OCI-LY1 (cell line): ENCODE results near the gene EXPH5.

Experiments used
- EZH2 ChIP-seq: fragments of 200-600 bp; sonication (generic), shearing (Covaris generic); IDR thresholded peaks from 2 replicates; pipeline ENCODE4 v1.8.0; 2017; ENCODE audit warnings: borderline replicate concordance, mixed run types, mild to moderate bottlenecking, antibody characterized with exemption, low read length, moderate library complexity, mixed read lengths
- TF ChIP-seq, protein P1 (sequence below): fragments of 200-600 bp; sonication (generic), shearing (Covaris generic); IDR thresholded peaks from 2 replicates; pipeline ENCODE4 v1.5.1; 2017; ENCODE audit warnings: mild to moderate bottlenecking, antibody characterized with exemption, low read length, moderate library complexity, mixed read lengths

DNA sequence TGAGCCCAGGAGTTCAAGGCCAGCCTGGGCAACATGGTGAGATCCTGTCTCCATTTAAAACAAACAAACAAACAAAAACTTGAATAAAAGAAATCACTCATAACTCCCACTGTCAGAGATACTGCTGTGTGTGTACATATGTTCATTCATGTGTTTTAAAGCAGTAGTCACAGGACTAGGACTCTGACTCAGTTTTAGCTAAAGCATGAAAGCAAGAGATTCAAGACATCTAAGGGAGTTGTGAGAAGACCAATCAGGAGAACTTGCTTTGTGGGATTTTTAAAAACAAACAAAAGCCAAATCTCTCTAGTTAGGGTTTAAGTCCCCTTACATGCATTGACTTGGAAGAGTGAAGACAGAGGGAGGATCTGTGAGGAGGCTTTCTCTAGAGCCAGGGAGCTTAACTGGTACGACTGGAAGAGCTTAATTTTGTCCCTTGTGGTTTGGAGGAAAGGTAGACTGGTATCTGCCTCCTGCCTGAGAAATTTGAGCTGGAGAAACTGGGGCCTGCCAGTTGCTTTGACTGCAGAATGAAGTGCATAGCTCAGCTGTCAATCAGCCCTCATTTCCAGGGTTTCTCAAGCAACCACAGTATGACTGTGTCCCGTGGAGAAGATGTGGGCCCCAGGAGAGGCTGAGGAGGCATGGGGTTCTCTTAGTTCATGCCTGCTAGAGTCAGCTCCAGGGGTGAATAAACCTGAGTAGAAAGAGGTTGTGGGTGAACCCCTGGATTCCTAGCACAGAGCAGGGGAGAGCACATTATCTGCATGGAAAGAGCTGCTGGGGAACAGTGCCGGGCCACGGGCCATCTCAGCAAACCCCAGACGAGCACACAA lies 30.6 kb downstream of the EXPH5 start:
- TF ChIP-seq, protein P1, sequence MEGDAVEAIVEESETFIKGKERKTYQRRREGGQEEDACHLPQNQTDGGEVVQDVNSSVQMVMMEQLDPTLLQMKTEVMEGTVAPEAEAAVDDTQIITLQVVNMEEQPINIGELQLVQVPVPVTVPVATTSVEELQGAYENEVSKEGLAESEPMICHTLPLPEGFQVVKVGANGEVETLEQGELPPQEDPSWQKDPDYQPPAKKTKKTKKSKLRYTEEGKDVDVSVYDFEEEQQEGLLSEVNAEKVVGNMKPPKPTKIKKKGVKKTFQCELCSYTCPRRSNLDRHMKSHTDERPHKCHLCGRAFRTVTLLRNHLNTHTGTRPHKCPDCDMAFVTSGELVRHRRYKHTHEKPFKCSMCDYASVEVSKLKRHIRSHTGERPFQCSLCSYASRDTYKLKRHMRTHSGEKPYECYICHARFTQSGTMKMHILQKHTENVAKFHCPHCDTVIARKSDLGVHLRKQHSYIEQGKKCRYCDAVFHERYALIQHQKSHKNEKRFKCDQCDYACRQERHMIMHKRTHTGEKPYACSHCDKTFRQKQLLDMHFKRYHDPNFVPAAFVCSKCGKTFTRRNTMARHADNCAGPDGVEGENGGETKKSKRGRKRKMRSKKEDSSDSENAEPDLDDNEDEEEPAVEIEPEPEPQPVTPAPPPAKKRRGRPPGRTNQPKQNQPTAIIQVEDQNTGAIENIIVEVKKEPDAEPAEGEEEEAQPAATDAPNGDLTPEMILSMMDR = no peak
- TF ChIP-seq EZH2 = no peak
